Bronchial epithelial cell (primary cell): ENCODE data around the gene NLGN1. TPM values are rescaled to one million over a fixed set of nuclear protein-coding genes. Genes with fewer than 3 reads are reported as not detected.

Experiments
- DNase-seq: peaks from one replicate; pipeline ENCODE4 v3.0.0-alpha.2; 2010; ENCODE audit warnings: low read depth
- FAIRE-seq: peaks from 2 replicates; lab custom pipeline; 2011; peaks lifted over from hg19 to GRCh38; lab: Jason Lieb, UNC
- H3K27me3 ChIP-seq: 2 replicates; pipeline ENCODE4 v1.5.1; 2011; ENCODE audit warnings: low read length; ENCODE audit not compliant: control insufficient read depth, insufficient read depth
- H3K36me3 ChIP-seq: 2 replicates; pipeline ENCODE4 v1.5.1; 2011; ENCODE audit warnings: low read length; ENCODE audit not compliant: control insufficient read depth, insufficient read depth
- H3K4me3 ChIP-seq: 2 replicates; pipeline ENCODE4 v1.5.1; 2011; ENCODE audit warnings: mild to moderate bottlenecking, low read depth, low read length, control low read depth
- CTCF ChIP-seq: IDR thresholded peaks from 2 replicates; pipeline ENCODE4 v1.5.1; 2011; ENCODE audit warnings: mild to moderate bottlenecking, moderate library complexity, low read length, control low read depth, inconsistent platforms; ENCODE audit not compliant: insufficient read depth, severe bottlenecking
- total RNA-seq: library from RNA; depleted of rRNA; stranded (reverse); fragments of >200 nt; gene quantifications from 2 replicates; pipeline ENCODE4 v1.2.1, GENCODE V29; 2014

The NLGN1 gene
- total RNA-seq, 1 donor from 2014 or later: under 0.01 TPM

GRCh38 chr3:174191380-174191779 is 793.8 kb downstream of the NLGN1 start:
- peak; percentile 96 for FAIRE-seq
- H3K36me3 ChIP-seq: no peaks in the 10 kb centered on the region
- H3K4me3 ChIP-seq: no peak overlapping the region
- DNase-seq: no peak
- TF ChIP-seq CTCF: no peak
- H3K27me3 ChIP-seq: no peaks in the 10 kb centered on the region

DNA sequence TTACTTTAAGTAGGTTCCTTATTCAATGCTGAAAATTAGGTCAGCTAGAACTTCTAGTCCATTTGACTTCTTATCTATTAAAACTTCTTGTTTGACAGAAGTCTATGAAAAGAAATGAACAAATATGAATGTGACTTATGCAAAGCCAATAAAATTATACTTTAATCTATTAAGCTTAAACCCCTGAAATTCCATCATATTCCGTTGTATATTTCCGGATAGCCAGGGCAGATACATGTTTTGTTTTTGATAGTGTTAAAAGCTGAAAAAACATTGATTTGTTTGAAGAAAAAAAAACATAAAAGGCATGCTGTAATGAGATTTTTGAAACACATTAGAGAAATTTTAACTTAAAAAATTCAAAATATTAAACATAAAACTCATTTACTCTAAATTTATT is 794.4 kb downstream of the NLGN1 start:
- no peak for TF ChIP-seq CTCF
- no peak overlapping the region for H3K4me3 ChIP-seq
- no peaks in the 10 kb centered on the region for H3K36me3 ChIP-seq
- FAIRE-seq (no peak), DNase-seq (no peak)
- no peaks in the 10 kb centered on the region for H3K27me3 ChIP-seq

DNA sequence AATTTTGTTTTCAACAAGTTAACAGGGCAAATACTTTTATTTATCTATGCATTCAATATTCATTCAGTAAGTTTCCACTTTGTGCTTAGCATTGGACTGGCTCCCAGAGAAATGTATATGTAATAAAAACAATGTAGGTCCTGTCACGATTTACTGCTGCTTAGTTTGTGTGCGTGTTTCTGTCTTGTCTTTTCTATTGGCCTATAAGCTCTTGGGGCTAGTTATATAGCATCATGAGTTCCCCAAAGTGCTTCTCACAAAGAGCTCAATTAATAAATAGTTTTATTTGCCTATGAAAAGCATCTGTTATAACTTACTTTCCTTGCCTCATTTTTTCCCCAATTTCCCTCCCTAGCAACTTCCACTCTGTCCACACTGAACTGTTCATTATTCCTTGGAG is 794.9 kb downstream of the NLGN1 start:
- Histone ChIP-seq H3K27me3 (no peaks in the 10 kb centered on the region), H3K4me3 (no peak overlapping the region), H3K36me3 (no peaks in the 10 kb centered on the region)
- no peak for TF ChIP-seq CTCF
- FAIRE-seq (no peak), DNase-seq (no peak)

DNA sequence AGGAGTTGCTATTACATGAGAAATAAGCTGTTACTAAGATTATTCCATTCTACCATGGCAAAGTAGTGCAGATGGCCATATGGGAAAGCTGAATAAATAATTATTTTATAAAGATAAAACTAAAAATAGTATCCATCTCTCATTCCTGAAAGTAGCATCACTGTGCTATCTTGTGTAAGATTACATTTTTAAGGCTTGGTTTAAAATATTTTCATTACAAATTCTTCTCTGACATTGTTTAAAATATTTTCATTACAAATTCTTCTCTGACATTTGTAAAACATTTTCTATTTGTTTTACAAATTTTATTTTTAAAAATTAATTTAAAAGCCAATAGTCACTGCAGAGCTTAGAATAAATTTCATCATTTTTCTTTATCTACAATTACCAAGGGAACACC is 796.1 kb downstream of the NLGN1 start:
- Histone ChIP-seq H3K36me3 (no peaks in the 10 kb centered on the region), H3K27me3 (no peaks in the 10 kb centered on the region), H3K4me3 (no peak overlapping the region)
- FAIRE-seq (no peak), DNase-seq (no peak)
- no peak for TF ChIP-seq CTCF

DNA sequence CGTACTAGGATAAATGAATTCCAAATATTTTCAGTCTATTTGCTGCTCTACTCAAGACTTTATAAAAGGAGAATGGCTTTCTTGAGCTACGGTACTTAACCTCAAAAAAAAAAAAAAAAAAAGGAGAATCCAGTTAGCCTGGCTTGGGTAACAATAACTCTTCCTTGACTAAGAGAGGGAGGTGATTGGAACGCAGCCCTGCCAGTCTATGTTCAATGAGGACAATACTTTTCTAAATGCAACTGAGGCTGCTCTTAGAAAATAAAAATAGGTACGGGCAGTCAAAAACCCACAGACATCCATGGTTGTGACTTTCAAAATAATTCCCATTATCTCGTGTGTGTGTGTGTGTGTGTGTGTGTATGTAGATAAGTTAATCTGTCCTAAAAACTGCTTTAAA is 799.9 kb downstream of the NLGN1 start:
- Histone ChIP-seq H3K36me3 (no peaks in the 10 kb centered on the region), H3K4me3 (no peak overlapping the region), H3K27me3 (no peaks in the 10 kb centered on the region)
- no peak for DNase-seq
- FAIRE-seq: no peak
- TF ChIP-seq CTCF: no peak

DNA sequence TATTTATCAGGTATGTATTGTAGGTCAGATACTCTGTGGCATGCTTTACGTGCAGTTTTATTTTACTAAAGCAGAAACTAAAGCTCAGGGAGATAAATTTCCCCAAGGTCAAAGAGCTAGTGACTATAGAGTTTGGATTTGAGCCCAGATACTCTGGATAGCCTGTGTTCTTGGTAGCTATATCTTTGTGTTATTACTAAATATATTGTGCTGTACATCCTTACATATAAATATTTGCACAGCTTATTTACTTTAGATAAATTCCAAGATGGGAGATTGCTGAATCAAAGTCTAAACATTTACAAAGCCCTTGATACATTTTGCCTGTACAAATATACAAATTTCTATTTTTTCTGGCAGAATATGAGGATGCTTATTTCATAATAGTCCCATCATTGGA is 800.7 kb downstream of the NLGN1 start:
- DNase-seq: peak; percentile 1
- FAIRE-seq: no peak
- TF ChIP-seq CTCF: no peak
- no peaks in the 10 kb centered on the region for H3K27me3 ChIP-seq
- H3K4me3 ChIP-seq: no peak overlapping the region
- H3K36me3 ChIP-seq: no peaks in the 10 kb centered on the region
